Dermis microvascular lymphatic vessel endothelial cell (primary cell): ENCODE data around the gene GPC6. TPM values are rescaled to one million over a fixed set of nuclear protein-coding genes. Genes with fewer than 3 reads are reported as not detected.

Experiments
- DNase-seq, 2 donors: peaks; one replicate each; pipeline versions ENCODE4 v3.0.0 to v3.0.0-alpha.2; 2010; ENCODE audit warnings: low read depth in 2 of 2
- total RNA-seq: library from RNA; depleted of rRNA; stranded (reverse); fragments of >200 nt; gene quantifications from 2 replicates; pipeline ENCODE4 v1.2.1, GENCODE V29; 2014

The GPC6 gene
- total RNA-seq, 1 donor from 2014 or later, result under 0.01 TPM

GRCh38 chr13:94093652-94094315, 867.2 kb downstream of the GPC6 start:
- no peak for DNase-seq

- DNase-seq, result no peak
Observed at GRCh38 chr13:94109715-94110374, 883.2 kb downstream of the GPC6 start.

GRCh38 chr13:94112227-94112626, 885.6 kb downstream of the GPC6 start:
- no peak for DNase-seq

- DNase-seq, result no peak
Observed at GRCh38 chr13:94112731-94113130, 886.1 kb downstream of the GPC6 start.

- DNase-seq, result no peak
Observed at GRCh38 chr13:94113245-94113644, 886.6 kb downstream of the GPC6 start.

GRCh38 chr13:94114166-94114565, 887.6 kb downstream of the GPC6 start:
- no peak for DNase-seq

GRCh38 chr13:94115054-94115453, 888.4 kb downstream of the GPC6 start:
- no peak for DNase-seq

GRCh38 chr13:94119360-94119936, 892.8 kb downstream of the GPC6 start:
- no peak for DNase-seq

- no peak for DNase-seq
Observed at GRCh38 chr13:94120878-94121277, 894.3 kb downstream of the GPC6 start.

GRCh38 chr13:94121686-94122085, 895.1 kb downstream of the GPC6 start:
- DNase-seq, result no peak

- no peak for DNase-seq
Observed at GRCh38 chr13:94122300-94122915, 895.8 kb downstream of the GPC6 start.

GRCh38 chr13:94123557-94123956, 897.0 kb downstream of the GPC6 start:
- DNase-seq, result no peak

- no peak for DNase-seq
Observed at GRCh38 chr13:94128430-94128829, 901.8 kb downstream of the GPC6 start.

GRCh38 chr13:94129490-94129894, 902.9 kb downstream of the GPC6 start:
- no peak for DNase-seq

GRCh38 chr13:94138831-94139230, 912.2 kb downstream of the GPC6 start:
- no peak for DNase-seq

- no peak for DNase-seq
Observed at GRCh38 chr13:94139393-94139995, 912.9 kb downstream of the GPC6 start.

GRCh38 chr13:94140027-94140426, 913.4 kb downstream of the GPC6 start:
- DNase-seq, result no peak

GRCh38 chr13:94140511-94140910, 913.9 kb downstream of the GPC6 start:
- DNase-seq, result no peak

GRCh38 chr13:94143624-94144350, 917.2 kb downstream of the GPC6 start:
- no peak for DNase-seq

GRCh38 chr13:94145966-94146365, 919.4 kb downstream of the GPC6 start:
- no peak for DNase-seq

GRCh38 chr13:94153586-94153985, 927.0 kb downstream of the GPC6 start:
- no peak for DNase-seq
